Psoas muscle (tissue), 8 donors: ENCODE data around the gene GOSR2. TPM values are rescaled to one million over a fixed set of nuclear protein-coding genes. Genes with fewer than 3 reads are reported as not detected.

Experiments used
- ATAC-seq, 4 donors: fragments of 200-7000 bp; cut with Tn5 transposase; one replicate each; pipeline ENCODE4 v1.9.1; 2020; ENCODE audit warnings: moderate library complexity in 3 of 4, mild to moderate bottlenecking in 2 of 4
- DNase-seq, 2 donors: peaks; one replicate each; pipeline ENCODE4 v3.0.0-alpha.2; 2020
- H3K27ac ChIP-seq: fragments of 200-600 bp; one replicate; pipeline ENCODE4 v1.8.0; 2022
- H3K27me3 ChIP-seq, 3 donors: fragments of 200-600 bp in 1 of 3; one replicate each; pipeline versions ENCODE4 v1.6.1 to v1.8.0; 2013 to 2022; ENCODE audit warnings: low read length in 2 of 3, mild to moderate bottlenecking in 2 of 3, moderate library complexity in 1 of 3; ENCODE audit not compliant: insufficient read depth in 3 of 3
- H3K36me3 ChIP-seq, 2 donors: fragments of 200-600 bp in 1 of 2; one replicate each; pipeline versions ENCODE4 v1.6.1 to v1.8.0; 2013 to 2022; ENCODE audit warnings: low read depth in 1 of 2, mild to moderate bottlenecking in 1 of 2, moderate library complexity in 1 of 2; ENCODE audit not compliant: insufficient read depth in 1 of 2
- H3K4me1 ChIP-seq: fragments of 200-600 bp; one replicate; pipeline ENCODE4 v1.8.0; 2022
- H3K4me3 ChIP-seq: fragments of 200-600 bp; one replicate; pipeline ENCODE4 v1.8.0; 2022; ENCODE audit warnings: mild to moderate bottlenecking
- H3K9me3 ChIP-seq: fragments of 200-600 bp; one replicate; pipeline ENCODE4 v1.8.0; 2022
- CTCF ChIP-seq: fragments of 200-600 bp; IDR thresholded peaks from one replicate; pipeline ENCODE4 v1.8.0; 2022; ENCODE audit warnings: antibody characterized with exemption
- WGBS, 3 donors: extraction: QIAGEN DNeasy Blood & Tissue Kit; methylation state at CpG; one replicate each; pipeline versions ENCODE4 v1.1.6 to v1.1.7; 2013; 5-methylcytosine and 5-hydroxymethylcytosine counted together
- intact Hi-C, 2 donors: fragments of 100-400 bp; cut with DNase I; formaldehyde crosslinking; loops; one replicate each; pipeline versions ENCODE4 v1.11.0 to v1.14.2; 2022
- polyA plus RNA-seq, 3 donors: library from polyadenylated mRNA; stranded (reverse); fragments of 200-250 nt; gene quantifications; one replicate each; pipeline ENCODE4 v1.2.3, GENCODE V29; 2013
- total RNA-seq, 4 donors: library from RNA; stranded (reverse); fragmentation: NEBNext Ultra II Directional in 2 of 4; extraction: Animal tissue kit (Norgen Biotek cat#: 25700) in 2 of 4; gene quantifications; one replicate each; pipeline versions ENCODE4 v1.2.1 to v1.2.4, GENCODE V29; 2021 to 2023
- donor health status: healthy with polysubstance abuse.
- donor health status: DM: no; HTN: no; CAD: no; lungs with moderate emphysema.
- donor health status: Bipolar disorder and iron deficiency.
- donor health status: healthy.
- donor health status: DM: yes; HTN: yes; CAD: no.
- donor health status: DM: no; HTN: no; CAD: no.
- donor health status: DM: no; HTN: no; CAD: no.
- donor health status: DM: yes; HTN: yes; CAD: no.

Gene GOSR2
- total and polyA plus RNA-seq, 7 donors = 26.4 to 56.9 (median 44.9) TPM

GRCh38 chr17:46930051-46930450 is 7.1 kb downstream of the GOSR2 start:
- H3K4me1 ChIP-seq = peaks cover 30% of the 10 kb centered on the region
- peaks cover 8 to 62% of the 10 kb centered on the region in 2 donors for H3K36me3 ChIP-seq
- H3K27me3 ChIP-seq = no peaks in the 10 kb centered on the region
- TF ChIP-seq CTCF = no peak
- H3K9me3 ChIP-seq = no peaks in the 10 kb centered on the region
- intact Hi-C loops = no loop called here
- H3K4me3 ChIP-seq = no peak overlapping the region
- H3K27ac ChIP-seq = no peak overlapping the region
- ATAC-seq (no peak), DNase-seq (no peak)
- WGBS, 3 donors = 90 to 95% (median 90%) methylated on average over 4 of the region's 4 CpGs

GRCh38 chr17:46931596-46931995 is 8.6 kb downstream of the GOSR2 start:
- 91 to 93% (median 92%) methylated on average over 4 of the region's 4 CpGs for WGBS, 3 donors
- TF ChIP-seq CTCF = no peak
- no peaks in the 10 kb centered on the region for H3K9me3 ChIP-seq

GRCh38 chr17:46935658-46936266 is 12.8 kb downstream of the GOSR2 start:
- Histone ChIP-seq H3K4me1 (no peaks in the 10 kb centered on the region), H3K27me3 (no peaks in the 10 kb centered on the region), H3K27ac (no peak overlapping the region), H3K36me3 (peaks cover 18 to 100% of the 10 kb centered on the region in 2 donors), H3K4me3 (no peak overlapping the region), H3K9me3 (no peaks in the 10 kb centered on the region)
- 72 to 81% (median 75%) methylated on average over 7 of the region's 7 CpGs for WGBS, 3 donors
- no peak for ATAC-seq
- TF ChIP-seq CTCF = no peak
- no peak for DNase-seq
- intact Hi-C loops = no loop called here

More at GRCh38 chr17:46931596-46931995, 8.6 kb downstream of the GOSR2 start:
- ATAC-seq = no peak
- no peak for DNase-seq
- no peaks in the 10 kb centered on the region for H3K27me3 ChIP-seq
- peaks cover 21% of the 10 kb centered on the region for H3K4me1 ChIP-seq
- H3K36me3 ChIP-seq = peaks cover 10 to 77% of the 10 kb centered on the region in 2 donors
- intact Hi-C loops = no loop called here
- no peak overlapping the region for H3K4me3 ChIP-seq
- no peak overlapping the region for H3K27ac ChIP-seq

GRCh38 chr17:46940692-46941404 is 17.9 kb downstream of the GOSR2 start:
- 39% methylated on average over 7 of the region's 7 CpGs for WGBS, 3 donors
- H3K27ac ChIP-seq = no peak overlapping the region
- intact Hi-C loops = loop anchor here in 1 of 2 donors (2.0 kb wide), 1 partner anchor 98 kb away; no protein-coding TSS in a partner anchor
- H3K27me3 ChIP-seq = no peaks in the 10 kb centered on the region
- H3K9me3 ChIP-seq = no peaks in the 10 kb centered on the region
- H3K36me3 ChIP-seq = peaks cover 7 to 58% of the 10 kb centered on the region in 2 donors
- peak; percentile 76 for TF ChIP-seq CTCF
- H3K4me1 ChIP-seq = peaks cover 14% of the 10 kb centered on the region
- peak; percentile 66 to 71 for DNase-seq
- peak; percentile 76 to 82 (median 81) for ATAC-seq
- H3K4me3 ChIP-seq = no peak overlapping the region
